Measurements from ENCODE around the gene PAK1. TPM values are rescaled to one million over a fixed set of nuclear protein-coding genes. Genes with fewer than 3 reads are reported as not detected.

PAK1 gene
- total RNA-seq, 1 donor from 2014 or later, result 41.0 TPM

GRCh38 chr11:77413850-77414460 lies 59.9 kb downstream of the PAK1 start:
- no peak for FAIRE-seq
- no peaks in the 10 kb centered on the region for H3K9me3 ChIP-seq (ENCODE audit: insufficient read depth, low read depth, low read length)
- H3K4me2 ChIP-seq (ENCODE audit: low read length), result no peak overlapping the region
- no peaks in the 10 kb centered on the region for H3K36me3 ChIP-seq (ENCODE audit: insufficient read depth, low read length)
- DNase-seq (ENCODE audit: low read depth), result no peak
- no peak overlapping the region for H3K9ac ChIP-seq (ENCODE audit: low read length)
- Mint-ChIP-seq H3K9me3 (ENCODE audit: unreplicated experiment) (no peaks in the 10 kb centered on the region), H3K27ac (ENCODE audit: unreplicated experiment) (no peak overlapping the region), H3K4me1 (ENCODE audit: low read depth, unreplicated experiment) (peaks cover 6% of the 10 kb centered on the region), H3K4me3 (ENCODE audit: unreplicated experiment) (no peak overlapping the region), H3K27me3 (ENCODE audit: low read depth, unreplicated experiment) (no peaks in the 10 kb centered on the region), H3K36me3 (ENCODE audit: low read depth, unreplicated experiment) (no peaks in the 10 kb centered on the region)
- peaks cover 12% of the 10 kb centered on the region for H3K4me1 ChIP-seq (ENCODE audit: insufficient read depth, low read length)
- H3K4me3 ChIP-seq (ENCODE audit: insufficient read depth, low read depth, low read length), result no peak overlapping the region
- no peak overlapping the region for H3K27ac ChIP-seq (ENCODE audit: low read depth, low read length)
- no peak overlapping the region for H2AFZ ChIP-seq (ENCODE audit: low read depth, low read length)
- H3K79me2 ChIP-seq (ENCODE audit: insufficient read depth, low read length), result peaks cover 26% of the 10 kb centered on the region
- H3K27me3 ChIP-seq (ENCODE audit: insufficient read depth, low read length), result no peaks in the 10 kb centered on the region
- TF ChIP-seq EZH2 (IDR thresholded peaks at IDR 0.05; ENCODE audit: insufficient read depth, low read length) (no peak), CTCF (IDR thresholded peaks at IDR 0.05; ENCODE audit: insufficient read depth, low read depth, low read length) (no peak)
- peaks cover 11% of the 10 kb centered on the region for H4K20me1 ChIP-seq (ENCODE audit: insufficient read depth, low read length)

DNA sequence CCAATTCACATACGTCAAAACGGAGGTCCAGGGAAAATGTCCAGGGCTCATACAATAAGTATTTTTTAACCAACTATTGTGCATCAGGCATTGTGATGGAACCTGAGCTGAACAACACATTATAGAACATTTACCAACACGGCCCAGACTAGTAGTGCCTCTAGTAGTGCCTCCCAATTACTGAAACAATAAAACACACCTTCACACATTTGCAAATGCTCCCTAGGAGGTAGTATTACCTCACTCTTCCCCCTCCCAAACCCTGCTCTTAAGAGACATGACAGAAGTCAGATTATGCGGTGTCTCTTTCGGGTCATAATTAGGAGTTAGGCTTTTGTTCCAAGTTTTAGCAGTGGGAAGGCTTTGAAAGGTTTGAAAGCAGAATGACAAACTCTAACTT lies 61.1 kb downstream of the PAK1 start:
- no peaks in the 10 kb centered on the region for H3K27me3 Mint-ChIP-seq (ENCODE audit: low read depth, unreplicated experiment)

More for the DNA sequence above, 61.1 kb downstream of the PAK1 start:
- H3K4me1 Mint-ChIP-seq (ENCODE audit: low read depth, unreplicated experiment), result peaks cover 10% of the 10 kb centered on the region
- Histone ChIP-seq H3K36me3 (ENCODE audit: insufficient read depth, low read length) (no peaks in the 10 kb centered on the region), H3K79me2 (ENCODE audit: insufficient read depth, low read length) (peaks cover 35% of the 10 kb centered on the region), H3K9me3 (ENCODE audit: insufficient read depth, low read depth, low read length) (no peaks in the 10 kb centered on the region), H3K4me1 (ENCODE audit: insufficient read depth, low read length) (peaks cover 14% of the 10 kb centered on the region), H2AFZ (ENCODE audit: low read depth, low read length) (no peak overlapping the region), H3K4me2 (ENCODE audit: low read length) (no peak overlapping the region), H3K4me3 (ENCODE audit: insufficient read depth, low read depth, low read length) (no peak overlapping the region), H3K9ac (ENCODE audit: low read length) (no peak overlapping the region), H3K27me3 (ENCODE audit: insufficient read depth, low read length) (no peaks in the 10 kb centered on the region), H3K27ac (ENCODE audit: low read depth, low read length) (no peak overlapping the region), H4K20me1 (ENCODE audit: insufficient read depth, low read length) (peaks cover 14% of the 10 kb centered on the region)
- H3K9me3 Mint-ChIP-seq (ENCODE audit: unreplicated experiment), result no peaks in the 10 kb centered on the region
- no peaks in the 10 kb centered on the region for H3K36me3 Mint-ChIP-seq (ENCODE audit: low read depth, unreplicated experiment)
- FAIRE-seq (no peak), DNase-seq (ENCODE audit: low read depth) (no peak)
- no peak overlapping the region for H3K27ac Mint-ChIP-seq (ENCODE audit: unreplicated experiment)
- TF ChIP-seq CTCF (IDR thresholded peaks at IDR 0.05; ENCODE audit: insufficient read depth, low read depth, low read length) (no peak), EZH2 (IDR thresholded peaks at IDR 0.05; ENCODE audit: insufficient read depth, low read length) (no peak)
- peak overlapping the region; percentile 27 for H3K4me3 Mint-ChIP-seq (ENCODE audit: unreplicated experiment)
